GM18868 (cell line): ENCODE data around the gene CACNA1F.

Experiments used
- ATAC-seq: cut with Tn5 transposase; IDR thresholded peaks from one replicate; pipeline ENCODE4 v1.9.1; 2021; ENCODE audit warnings: mild to moderate bottlenecking, moderate library complexity; ENCODE audit not compliant: unreplicated experiment

Gene CACNA1F

DNA sequence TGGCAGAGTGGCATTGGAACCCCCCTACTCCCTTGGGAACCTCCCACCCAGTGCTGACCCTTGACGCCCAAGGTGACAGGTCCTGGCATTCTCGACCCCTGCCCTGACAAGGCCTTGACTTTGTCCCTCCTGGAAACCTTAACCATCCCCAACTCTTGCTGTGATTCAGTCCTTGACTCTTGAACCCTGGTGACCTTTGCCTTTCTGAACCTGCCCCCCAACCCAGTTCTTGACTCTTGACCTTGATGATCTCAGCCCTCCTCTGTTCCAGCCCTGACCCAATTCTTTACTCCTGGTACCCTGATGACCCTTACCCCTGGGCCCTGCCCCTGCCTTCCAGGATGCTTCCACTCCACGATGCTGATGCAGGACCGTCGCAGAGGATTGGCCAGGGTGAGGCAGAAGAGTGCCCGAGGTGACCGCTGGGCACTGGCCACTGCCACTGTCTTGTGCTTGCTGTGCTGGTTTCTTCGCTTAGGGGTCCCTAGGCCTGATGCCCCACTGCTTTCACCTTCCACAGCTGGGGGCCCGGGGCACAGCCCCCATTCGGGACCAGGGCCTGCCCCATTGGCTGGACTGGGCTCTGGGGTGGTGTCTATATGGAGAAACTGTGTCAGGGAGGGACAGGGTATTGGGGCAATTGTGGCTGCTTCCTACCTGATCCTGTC lies 1.7 kb downstream of the CACNA1F start:
- ATAC-seq: no peak

DNA sequence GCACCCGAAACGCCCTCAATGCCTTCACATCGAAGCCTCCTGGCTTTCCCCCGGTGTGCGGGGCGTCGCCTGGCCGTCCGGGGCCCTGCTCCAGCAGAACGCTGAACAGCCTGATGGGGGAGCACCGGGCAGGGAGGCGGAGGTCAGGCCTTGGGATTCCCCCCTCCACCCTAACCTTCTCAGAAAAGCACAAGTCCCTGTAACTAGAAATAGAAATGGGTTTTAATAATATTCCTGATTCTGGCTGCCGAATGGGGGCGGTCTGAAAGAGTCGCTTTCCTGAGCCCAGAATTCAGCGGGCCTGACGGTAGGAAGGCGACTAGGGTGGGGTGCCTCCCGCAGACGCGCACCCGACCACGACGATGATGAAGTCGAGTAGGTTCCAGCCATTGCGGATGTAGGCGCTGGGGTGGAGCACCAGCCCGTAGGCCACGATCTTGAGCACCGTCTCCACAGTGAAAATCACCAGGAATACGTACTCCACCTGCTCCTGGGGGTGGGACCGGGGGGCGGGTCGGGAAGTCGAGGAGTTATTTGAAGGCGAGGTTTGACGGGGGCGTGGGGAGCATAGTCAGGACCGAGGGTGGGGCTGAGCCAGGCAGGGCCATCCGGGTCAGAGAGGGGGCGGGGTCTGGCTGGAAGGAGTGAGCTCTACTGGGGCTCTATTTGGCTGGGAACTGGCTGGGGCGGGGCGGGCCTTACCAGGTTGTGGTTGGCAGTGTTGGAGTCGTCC lies 2.5 kb downstream of the CACNA1F start:
- peak; percentile 68 for ATAC-seq

- ATAC-seq: no peak
Measured at GRCh38 chrX:49228185-49228584, 5.0 kb downstream of the CACNA1F start.

- no peak for ATAC-seq
Measured at GRCh38 chrX:49227726-49228125, 5.4 kb downstream of the CACNA1F start.

- ATAC-seq: no peak
Measured at GRCh38 chrX:49226946-49227345, 6.2 kb downstream of the CACNA1F start.

- ATAC-seq: no peak
Measured at GRCh38 chrX:49225858-49226257, 7.3 kb downstream of the CACNA1F start.

DNA sequence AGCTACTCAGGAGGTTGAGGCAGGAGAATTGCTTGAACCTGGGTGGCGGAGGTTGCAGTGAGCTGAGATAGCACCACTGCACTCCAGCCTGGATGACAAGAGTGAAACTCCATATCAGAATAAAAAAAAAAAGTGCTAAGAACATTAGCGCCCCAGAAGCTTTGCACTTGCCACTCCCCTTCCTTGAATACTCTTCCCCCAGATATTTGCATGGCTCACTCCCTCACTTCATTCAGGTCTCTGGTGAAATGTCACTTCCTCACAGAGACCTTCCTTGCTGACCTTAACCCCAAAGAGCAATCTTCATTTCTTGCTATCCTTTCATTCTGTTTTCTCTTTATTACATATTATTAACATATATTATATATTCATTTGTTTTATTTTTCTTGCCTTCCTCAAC lies 11.3 kb downstream of the CACNA1F start:
- ATAC-seq: no peak

DNA sequence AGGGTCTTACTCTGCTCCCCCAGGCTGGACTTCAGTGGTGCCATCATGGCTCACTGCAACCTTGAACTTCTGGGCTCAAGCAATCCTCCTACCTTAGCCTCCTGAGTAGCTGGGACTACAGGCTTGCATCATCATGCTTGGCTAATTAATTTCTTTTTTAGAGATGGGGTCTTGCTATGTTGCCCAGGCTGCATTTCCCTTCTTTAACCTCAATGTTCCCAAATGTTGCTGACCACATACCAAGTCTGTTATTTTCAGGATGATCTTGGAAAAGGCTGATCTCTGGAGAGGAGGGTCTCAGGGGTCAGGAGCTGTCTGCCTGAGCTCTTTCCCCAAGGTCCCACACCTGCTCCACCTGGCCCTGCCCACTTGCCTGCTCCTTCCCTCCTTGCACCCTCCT lies 13.0 kb downstream of the CACNA1F start:
- ATAC-seq: no peak

DNA sequence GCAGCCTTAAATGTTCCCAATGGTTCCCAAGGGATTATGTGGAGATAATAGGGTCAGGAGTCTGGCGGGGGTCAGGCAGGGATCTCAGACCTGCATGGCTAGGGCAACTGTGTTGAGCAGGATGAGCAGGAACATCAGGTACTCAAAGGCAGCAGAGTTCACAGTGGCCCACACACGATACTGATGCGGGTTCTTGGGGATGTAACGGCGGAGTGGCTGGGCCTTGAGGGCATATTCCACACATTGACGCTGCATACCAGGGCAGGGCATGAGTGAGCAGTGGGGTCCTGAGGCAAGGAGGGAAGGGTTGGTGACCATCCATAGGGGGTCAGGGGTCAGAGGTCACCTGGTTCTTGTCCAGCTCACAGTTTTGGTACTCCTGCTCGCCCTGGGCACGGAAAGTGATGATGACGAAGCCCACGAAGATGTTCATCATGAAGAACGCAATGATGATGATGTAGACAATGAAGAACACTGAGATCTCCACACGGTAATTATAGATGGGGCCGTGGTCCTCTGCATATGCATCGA lies 18.1 kb downstream of the CACNA1F start:
- ATAC-seq: no peak

GRCh38 chrX:49214416-49214815 lies 18.7 kb downstream of the CACNA1F start:
- ATAC-seq: no peak

- no peak for ATAC-seq
Measured at GRCh38 chrX:49212861-49213260, 20.3 kb downstream of the CACNA1F start.

DNA sequence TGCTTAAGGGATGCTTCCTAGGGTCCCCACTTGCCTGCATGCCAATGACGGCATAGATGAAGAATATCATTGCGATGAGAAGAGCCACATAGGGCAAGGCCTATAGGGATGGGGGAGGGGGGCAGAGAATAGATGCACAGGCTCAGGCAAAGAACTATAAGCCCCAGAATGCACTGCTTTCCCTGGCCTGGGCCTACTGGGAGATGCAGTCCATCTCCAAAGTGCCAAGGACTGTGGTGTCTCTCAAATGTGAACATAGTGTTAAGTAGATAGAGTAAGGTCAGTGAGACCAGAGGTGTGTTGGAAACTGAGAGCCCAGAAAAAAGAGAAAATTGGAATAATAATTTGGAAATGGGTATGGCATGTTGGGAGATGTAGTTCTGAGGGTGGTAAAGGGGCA lies 20.9 kb downstream of the CACNA1F start:
- ATAC-seq: no peak

GRCh38 chrX:49211074-49211473 lies 22.1 kb downstream of the CACNA1F start:
- ATAC-seq: no peak

DNA sequence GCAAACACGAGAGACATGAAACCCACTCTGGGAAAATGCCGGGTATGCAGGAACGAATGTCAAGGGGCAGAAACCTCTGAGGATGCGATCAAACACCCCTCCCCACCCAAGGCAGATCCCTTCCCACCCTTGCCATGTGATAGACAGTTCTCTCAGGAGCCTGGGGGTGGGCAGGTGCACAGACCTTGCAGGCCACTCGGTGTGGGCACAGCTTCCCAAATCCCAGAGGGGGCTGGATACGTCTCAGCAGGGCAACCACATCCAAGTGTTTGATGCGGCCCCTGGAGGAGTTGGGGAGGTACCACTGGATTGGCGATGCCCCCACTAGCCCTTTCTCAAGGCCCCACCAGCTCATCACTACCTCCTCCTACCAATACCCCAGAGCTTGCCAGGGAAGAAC lies 22.7 kb downstream of the CACNA1F start:
- ATAC-seq: no peak

DNA sequence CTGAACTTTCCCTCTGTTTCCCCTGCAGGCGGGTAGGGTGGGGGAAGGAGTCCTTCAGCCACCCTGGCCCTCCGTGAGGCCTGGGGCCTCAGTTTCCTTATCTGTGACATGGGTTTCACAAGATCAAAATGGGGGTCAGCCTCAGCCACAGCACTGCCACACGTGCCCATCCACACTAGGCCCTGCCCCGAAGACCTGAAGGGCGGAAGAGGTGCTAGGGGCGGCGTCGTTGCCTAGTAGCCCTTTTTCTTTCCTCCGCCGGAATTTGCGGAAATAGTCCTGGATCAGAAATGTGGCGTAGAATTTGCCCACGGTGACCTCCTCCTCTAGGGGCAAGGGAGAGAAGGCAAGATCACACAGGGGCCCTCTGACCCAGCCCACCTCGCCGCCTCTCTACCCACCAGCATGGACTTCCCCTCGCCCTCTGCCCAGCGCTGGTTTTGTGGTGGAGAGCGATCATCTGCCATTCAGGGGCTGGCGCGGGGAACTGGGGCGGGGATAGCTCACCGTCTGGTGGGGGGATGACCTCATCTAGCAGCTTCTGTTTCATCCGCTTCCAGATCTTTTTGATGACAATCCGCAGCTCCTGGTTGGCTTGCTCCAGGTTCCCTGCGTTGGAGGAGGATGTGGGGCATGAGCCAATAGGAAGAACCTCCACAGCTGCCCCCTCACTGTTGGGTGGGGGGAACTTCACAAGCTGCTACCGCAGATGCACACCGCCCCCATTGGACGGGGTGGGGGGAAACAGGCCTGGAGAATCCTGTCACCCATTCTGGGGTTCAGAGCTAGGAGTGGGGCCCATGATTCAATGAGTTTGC lies 23.5 kb downstream of the CACNA1F start:
- ATAC-seq: no peak

- ATAC-seq: no peak
Measured at GRCh38 chrX:49208399-49208798, 24.7 kb downstream of the CACNA1F start.

- ATAC-seq: no peak
Measured at GRCh38 chrX:49206543-49206942, 26.6 kb downstream of the CACNA1F start.

- ATAC-seq: no peak
Measured at GRCh38 chrX:49205443-49205842, 27.7 kb downstream of the CACNA1F start.

DNA sequence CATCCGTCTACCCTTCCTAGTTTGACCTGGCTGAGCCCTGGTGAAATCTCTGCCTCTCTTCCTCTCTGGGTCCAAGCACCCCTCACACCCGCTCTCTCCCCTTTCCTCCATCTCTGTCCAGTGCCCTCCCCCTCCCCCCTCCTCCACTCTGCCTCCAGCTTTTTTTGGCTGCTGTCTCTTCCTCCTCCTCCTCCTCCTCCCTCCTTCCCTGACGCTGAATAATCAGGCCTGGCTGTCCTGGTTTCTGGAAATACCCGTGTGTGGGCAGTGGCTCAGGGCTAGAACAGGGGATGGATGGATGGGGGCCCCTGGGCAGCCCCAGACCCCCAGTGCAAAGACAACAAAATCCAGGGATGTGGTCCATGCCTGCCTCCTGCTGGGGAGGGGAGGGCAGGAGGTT lies 28.4 kb downstream of the CACNA1F start:
- no peak for ATAC-seq

- no peak for ATAC-seq
Measured at GRCh38 chrX:49204017-49204416, 29.1 kb downstream of the CACNA1F start.

GRCh38 chrX:49203536-49203935 lies 29.6 kb downstream of the CACNA1F start:
- ATAC-seq: no peak

DNA sequence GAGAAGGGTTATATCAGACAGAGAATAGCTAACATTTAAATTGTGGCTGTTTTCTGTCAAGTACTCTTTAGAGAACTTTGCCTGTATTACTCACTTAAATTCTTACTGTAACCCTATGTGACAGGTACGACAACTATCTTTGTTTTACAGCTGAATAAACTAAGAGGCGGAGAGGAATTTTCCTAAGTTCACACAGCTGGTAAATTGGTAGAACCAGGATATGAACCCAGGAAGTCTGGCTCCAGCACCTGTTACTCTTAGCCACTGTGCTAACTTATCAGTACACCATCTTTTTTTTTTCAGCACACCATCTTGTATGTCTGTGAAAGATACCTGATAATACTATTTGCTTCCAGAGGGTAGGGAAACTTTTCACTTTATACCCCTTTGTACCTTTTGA lies 31.1 kb downstream of the CACNA1F start:
- no peak for ATAC-seq
